Measurements from ENCODE around the gene TMEM217. TPM values are rescaled to one million over a fixed set of nuclear protein-coding genes. Genes with fewer than 3 reads are reported as not detected.
A peak's percentile ranks its signal among the peaks of the same experiment; 100 is the strongest.
"Not testable (repeated sequence)": the region's sequence is repeated elsewhere in the genome, so short reads cannot be mapped to it uniquely, and the experiment has no call there.

TMEM217 gene
- polyA plus RNA-seq, 3 donors, result 1.4 to 1.6 (median 1.5) TPM

- DNase-seq, result no peak
These were observed 39.4 kb downstream of the TMEM217 start for GRCh38 chr6:37218511-37218910.

DNA sequence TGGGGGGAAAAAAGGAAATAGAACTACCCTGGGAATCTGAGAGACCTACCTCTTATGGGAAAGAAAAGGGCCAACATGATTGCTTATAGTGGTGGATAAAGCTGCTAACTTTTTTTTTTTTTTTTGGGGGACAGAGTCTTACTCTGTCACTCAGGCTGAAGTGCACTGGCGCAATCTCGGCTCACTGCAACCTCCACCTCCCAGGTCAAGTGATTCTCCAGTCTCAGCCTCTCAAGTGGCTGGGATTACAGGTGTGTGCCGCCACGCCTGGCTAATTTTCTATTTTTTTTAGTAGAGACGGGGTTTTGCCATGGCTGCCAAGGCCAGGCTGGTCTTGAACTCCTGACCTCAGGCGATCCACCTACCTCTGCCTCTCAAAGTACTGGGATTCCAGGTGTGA lies 39.9 kb downstream of the TMEM217 start:
- DNase-seq, result no peak

- DNase-seq, result no peak
These were observed 45.7 kb downstream of the TMEM217 start for GRCh38 chr6:37212268-37212667.

DNA sequence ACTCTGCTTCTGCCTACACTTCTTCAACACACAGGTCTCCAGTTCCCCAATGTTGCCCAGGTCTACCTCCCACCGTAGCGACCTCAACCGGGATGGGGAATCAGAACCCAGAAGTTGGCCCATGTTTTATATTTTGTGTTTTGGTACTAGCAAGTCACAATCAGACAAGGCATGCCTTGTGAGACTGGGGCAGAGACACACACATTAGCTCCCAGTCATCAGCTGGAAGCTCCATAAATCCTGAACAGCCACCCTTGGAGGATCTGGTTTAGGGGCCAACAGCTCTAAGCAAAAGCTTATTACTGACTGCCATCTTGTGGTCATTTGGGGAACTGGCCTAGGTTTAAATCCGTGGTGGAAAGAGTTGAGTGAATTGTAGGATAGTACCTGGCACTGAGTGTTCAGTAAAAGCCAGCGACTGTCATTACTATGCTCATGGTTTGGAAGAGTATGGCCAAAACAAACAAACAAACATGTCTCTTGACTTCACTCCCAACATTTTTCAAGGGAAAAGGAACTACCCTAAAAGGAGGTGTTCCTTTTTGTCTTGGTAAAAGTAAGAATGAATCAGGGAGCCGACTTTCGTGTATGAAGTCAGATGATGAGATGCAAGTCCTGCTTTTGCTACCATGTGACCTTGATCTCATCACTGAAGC lies 47.5 kb downstream of the TMEM217 start:
- DNase-seq, result peak; percentile 85

DNA sequence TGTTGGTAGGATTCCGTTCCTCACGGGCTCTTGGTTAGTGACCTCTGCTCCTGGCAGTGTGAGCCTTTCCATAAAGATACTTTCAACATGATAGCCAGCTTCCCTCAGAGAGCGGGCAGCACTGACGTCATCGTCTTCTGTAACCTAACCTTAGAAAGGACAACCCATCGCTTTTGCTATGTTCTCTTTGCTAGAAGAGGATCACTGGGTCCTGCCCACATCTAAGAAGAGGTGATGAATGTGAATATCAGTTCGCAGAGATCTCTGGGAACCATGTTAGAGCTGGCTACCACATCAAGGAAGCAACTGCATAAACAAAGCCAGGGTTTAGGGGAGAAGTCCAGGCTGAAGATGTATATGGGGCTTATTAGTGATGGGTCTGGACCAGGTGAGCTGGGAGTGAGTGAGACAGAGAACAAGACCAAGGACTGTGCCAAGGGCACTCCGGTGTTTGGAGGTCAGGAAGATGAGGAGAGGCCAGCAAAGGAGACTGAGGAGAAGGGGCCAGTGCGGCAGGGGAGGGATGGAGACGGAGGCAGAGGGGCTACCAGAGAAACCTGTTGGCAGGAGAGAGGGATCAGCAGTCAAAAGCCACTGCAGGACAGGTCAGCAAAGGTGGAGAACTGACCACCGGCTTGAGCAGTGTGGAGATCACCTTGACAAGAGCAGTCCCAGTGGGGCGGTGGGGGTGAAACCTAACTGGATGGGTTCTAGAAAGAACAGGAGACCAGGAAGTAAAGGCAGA lies 48.3 kb downstream of the TMEM217 start:
- no peak for DNase-seq

DNA sequence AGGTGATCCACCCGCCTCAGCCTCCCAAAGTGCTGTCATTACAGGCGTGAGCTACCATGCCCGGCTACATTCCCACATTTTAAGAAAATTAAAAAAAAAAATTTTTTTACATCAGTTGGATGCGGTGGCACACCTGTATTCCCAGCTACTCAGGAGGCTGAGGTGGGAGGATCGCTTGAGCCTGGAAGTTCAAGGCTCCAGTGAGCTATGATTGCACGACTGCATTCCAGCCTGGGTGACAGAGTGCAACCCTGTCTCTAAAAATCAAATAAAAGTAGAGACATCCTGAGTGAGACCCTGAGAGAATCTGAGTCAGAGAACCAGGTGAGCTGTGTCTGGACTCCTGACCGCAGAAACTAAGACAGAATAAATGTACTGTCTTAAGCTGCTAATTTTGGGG lies 49.2 kb downstream of the TMEM217 start:
- DNase-seq, result no peak

- no peak for DNase-seq
These were observed 50.0 kb downstream of the TMEM217 start for GRCh38 chr6:37207903-37208456.

DNA sequence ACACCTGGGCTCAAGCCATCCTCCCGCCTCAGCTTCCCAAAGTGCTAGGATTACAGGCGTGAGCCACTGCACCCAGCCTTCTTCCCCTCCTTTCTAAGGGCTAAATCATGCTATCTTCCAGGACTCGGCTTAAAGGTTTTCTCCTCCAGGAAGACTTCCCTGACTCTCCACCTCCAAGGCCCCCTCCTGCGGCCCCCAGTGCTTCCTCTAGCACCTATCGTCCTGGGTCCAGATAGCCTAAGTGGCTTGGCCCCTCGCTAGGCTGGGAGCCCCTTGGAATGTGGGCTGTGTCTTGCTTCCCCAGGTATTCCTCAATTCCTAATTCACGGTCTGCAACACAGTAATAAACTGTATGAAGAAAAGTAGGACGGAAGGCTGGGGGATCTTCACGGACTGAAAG lies 51.3 kb downstream of the TMEM217 start:
- no peak for DNase-seq

- no peak for DNase-seq
These were observed 52.0 kb downstream of the TMEM217 start for GRCh38 chr6:37205997-37206340.

GRCh38 chr6:37205175-37205996 lies 52.6 kb downstream of the TMEM217 start:
- no peak for DNase-seq

- DNase-seq, result no peak
These were observed 53.8 kb downstream of the TMEM217 start for GRCh38 chr6:37204014-37204751.

DNA sequence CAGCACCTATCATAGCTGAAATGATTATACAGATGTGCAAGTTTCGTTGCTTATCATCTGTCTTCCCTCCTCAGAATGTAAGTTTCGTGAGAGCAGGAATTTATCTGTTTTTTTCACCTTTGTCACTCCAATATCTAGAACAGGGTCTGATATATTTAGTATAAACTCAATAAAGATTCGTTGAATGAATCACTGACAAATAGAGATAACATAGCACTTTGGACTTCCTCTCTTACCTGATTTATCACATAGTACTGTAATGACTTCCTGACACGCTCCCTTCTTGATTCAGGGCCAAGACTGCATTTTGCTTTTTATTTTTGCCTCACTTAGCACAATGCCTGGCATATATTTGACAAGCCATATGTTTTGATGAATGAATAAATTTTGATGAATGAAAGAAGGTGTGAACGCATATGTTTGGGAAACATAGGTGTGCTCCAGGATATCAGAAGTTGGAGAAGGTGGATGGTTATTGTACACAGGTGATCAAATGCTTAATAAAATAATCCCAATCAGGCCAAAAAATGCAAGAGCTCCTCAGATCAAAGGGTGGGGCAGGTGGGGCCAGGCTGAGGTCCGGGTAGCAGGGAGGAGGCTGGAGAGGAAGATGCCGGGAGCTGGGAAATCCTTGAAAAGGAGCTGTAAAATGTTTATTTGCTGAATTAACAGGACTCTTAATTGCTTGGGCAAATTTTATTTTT lies 55.0 kb downstream of the TMEM217 start:
- DNase-seq, result no peak

GRCh38 chr6:37201726-37202125 lies 56.2 kb downstream of the TMEM217 start:
- DNase-seq, result no peak

- DNase-seq, result no peak
These were observed 57.9 kb downstream of the TMEM217 start for GRCh38 chr6:37200085-37200484.

- not testable (repeated sequence) for DNase-seq
These were observed 61.5 kb downstream of the TMEM217 start for GRCh38 chr6:37196451-37196850.

DNA sequence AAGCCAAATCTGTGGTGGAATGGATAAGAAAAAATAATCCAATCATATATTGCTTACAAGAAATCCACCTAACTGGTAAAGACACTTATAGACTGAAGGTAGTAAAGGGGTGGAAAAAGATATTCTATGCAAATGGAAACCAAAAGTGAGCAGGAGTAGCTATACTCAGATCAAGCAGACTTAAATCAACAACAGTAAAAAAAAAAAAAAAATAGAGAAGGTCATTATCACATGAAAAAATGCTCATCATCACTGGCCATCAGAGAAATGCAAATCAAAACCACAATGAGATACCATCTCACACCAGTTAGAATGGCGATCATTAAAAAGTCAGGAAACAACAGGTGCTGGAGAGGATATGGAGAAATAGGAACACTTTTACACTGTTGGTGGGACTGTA lies 63.1 kb downstream of the TMEM217 start:
- not testable (repeated sequence) for DNase-seq

- DNase-seq, result no peak
These were observed 65.3 kb downstream of the TMEM217 start for GRCh38 chr6:37192666-37193065.

GRCh38 chr6:37190159-37190535 lies 67.8 kb downstream of the TMEM217 start:
- DNase-seq, result no peak

DNA sequence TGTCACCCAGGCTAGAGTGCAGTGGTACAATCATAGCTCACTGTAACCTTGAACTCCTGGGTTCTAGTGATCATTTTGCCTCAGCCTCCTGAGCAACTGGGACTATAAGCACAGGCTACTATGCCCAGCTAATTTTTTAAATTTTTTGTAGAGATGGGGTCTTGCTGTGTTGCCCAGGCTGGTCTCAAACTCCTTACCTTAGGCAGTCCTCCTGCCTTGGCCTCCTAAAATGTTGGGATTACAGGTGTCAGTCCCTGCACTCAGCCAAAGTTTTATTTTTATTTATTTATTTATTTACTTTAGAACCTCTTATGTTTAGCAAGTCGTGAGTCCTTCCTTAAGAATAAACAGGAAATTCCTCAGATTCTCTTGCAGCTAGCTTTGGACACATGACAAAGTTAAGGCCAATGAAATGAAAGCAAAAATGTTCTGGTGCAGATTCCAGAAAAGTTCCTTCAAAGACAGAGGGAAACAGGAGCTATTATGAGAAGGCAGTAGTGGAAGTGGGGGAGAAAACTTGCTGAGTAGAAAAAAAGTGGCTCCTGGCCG lies 68.9 kb downstream of the TMEM217 start:
- no peak for DNase-seq

DNA sequence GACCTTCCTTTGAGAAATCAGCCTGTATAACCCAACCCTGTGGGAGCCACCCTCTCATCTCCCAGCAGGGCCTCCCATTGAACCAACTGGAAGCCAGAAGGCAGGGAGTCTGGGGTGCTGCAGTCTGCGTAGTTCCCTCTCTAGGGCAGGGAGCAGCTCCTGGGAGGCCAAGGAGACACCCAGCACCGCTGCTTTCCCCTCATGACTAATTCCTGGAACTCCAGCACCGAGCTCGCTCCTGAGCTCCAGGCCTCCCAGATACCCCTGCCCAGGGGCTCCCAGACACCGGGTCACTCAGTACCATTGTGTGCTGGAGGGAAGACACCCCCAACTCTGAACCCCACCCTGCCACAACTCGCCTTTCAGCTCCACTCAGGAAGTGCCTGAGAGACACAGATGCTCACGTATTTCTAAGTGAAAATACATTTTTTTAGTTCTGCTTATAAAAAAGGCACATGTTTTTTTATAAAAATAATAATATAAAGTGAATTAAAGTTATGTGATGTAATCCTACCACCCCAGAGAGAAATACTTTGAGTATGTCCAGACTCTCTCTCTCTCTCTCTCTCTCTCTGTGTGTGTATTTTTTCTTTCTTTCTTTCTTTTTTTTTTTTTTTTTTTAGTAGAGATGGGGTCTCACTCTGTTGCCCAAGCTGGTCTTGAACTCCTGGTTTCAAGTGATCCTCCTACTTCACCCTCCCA lies 70.5 kb downstream of the TMEM217 start:
- no peak for DNase-seq
